ENCODE measurements around the gene TPSAB1. TPM values are rescaled to one million over a fixed set of nuclear protein-coding genes. Genes with fewer than 3 reads are reported as not detected.
"Not testable (repeated sequence)": the region's sequence is repeated elsewhere in the genome, so short reads cannot be mapped to it uniquely, and the experiment has no call there.

Gene TPSAB1
- total RNA-seq, 1 donor from 2014 or later = 4.1 TPM

DNA sequence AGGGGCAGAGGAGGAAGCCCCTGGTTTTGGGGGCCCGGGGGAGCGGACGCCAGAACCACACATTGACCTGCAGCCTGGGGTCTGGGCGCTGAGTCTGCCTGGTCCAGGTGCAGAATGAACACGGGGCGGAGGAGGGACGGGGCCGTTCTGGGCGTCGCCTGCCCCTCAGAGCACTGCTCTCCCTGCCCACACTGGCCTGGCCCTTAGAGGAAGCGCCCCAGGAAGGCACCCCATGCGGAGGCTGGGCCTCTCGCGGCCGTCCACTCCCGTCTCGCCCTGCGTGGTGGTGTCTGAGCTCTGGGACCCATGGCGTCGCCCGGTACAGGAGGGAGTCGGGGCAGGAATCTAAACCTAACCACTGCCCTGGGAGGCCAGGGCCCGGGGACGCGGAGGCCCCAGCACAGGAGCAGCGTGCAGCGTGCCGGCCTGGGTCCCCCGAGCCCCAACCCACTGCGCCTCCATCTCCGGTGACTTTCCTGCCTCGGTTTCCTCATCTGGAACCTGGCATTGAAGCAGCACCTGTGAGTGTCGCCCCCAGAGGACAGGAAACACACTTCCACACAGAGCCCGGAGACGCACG lies 19.7 kb downstream of the TPSAB1 start:
- intact Hi-C loops (cut with DNase I) = no loop called here
- DNase-seq (ENCODE audit: low spot score) = no peak

DNA sequence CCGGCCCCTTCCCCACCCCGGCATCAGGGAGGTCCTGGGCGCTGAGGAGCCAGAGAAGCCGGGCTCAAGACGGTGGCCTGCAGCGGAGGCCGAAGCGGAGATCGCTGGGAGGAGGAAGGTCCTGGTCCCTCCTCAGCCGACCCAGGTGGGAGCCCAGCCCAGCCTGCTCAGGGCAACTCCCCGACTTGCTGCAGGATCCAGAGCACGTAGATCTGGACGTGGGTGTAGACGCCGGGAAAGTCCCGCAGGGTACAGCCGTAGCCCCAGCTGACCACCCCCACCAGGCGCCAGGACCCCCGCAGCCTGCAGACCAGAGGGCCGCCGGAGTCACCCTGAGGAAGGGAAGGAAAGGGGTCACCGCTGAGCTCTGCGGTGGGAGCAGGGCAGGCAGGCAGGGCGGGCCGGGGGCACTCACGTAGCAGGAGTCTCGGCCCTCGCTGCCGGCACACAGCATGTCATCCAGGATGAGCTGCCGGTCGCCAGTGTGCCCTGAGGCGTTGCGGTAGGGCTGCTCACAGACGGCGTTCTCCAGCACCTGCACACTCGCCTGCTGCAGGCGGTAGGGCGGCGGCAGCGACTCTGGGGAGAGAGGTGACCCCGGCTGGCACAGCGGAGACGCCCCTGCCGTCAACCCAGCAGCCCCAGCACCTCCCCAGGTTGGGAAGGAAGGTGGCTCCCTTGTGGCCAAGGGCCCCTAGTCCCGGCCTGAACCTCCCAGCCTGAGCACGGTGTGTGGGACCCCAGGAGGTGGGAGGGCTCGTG lies 20.8 kb downstream of the TPSAB1 start:
- no peak for DNase-seq (ENCODE audit: low spot score)
- intact Hi-C loops (cut with DNase I) = no loop called here

DNA sequence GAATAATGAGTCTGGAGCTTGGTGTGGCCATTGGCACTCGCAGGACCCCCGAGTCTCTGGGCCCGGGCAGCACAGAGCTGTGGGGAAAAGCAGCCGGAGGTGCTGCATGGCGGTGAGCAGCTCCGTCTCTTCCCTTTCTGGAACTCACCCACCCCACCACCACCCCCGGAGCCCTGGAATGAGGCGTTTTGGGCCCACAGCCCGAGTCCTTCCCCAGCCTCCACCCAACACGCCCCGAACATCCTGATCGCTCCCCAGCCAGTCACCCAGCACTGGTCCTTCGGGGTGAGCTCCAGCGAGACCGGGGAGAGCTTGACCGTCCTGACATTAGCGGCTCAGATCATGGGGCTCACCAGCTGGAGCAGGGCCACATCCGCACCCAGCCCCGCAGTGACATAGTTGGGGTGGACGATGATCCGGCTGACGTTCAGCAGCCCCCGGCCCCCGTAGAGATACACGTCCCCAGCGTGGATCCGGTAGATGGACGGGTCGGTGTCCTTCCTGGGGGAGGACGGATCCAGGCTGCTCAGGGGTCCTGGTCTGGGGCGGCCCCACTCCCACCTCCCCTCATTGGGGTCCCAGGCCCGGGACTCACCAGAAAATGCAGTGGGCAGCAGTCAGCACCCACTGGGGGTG lies 21.8 kb downstream of the TPSAB1 start:
- intact Hi-C loops (cut with DNase I) = no loop called here
- no peak for DNase-seq (ENCODE audit: low spot score)

DNA sequence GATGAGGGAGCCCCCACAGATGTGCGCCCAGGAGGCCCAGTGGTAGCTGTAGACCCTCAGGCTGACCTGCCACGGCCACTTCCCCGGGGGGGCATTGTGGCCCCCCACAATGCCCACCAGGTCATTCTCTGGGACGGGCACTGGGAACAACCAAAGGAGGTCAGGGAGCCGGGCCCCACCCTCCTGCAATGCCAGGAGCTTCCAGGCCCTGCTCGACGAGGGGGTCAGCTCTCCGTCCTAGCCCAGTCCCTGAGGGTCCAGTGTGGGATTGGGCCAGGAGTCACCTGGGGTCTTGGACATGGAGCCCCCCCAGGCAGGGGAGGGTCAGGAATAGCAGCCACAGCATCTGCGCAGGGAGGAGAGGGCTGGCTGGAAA lies 22.3 kb downstream of the TPSAB1 start:
- no peak for DNase-seq (ENCODE audit: low spot score)
- intact Hi-C loops (cut with DNase I) = no loop called here

DNA sequence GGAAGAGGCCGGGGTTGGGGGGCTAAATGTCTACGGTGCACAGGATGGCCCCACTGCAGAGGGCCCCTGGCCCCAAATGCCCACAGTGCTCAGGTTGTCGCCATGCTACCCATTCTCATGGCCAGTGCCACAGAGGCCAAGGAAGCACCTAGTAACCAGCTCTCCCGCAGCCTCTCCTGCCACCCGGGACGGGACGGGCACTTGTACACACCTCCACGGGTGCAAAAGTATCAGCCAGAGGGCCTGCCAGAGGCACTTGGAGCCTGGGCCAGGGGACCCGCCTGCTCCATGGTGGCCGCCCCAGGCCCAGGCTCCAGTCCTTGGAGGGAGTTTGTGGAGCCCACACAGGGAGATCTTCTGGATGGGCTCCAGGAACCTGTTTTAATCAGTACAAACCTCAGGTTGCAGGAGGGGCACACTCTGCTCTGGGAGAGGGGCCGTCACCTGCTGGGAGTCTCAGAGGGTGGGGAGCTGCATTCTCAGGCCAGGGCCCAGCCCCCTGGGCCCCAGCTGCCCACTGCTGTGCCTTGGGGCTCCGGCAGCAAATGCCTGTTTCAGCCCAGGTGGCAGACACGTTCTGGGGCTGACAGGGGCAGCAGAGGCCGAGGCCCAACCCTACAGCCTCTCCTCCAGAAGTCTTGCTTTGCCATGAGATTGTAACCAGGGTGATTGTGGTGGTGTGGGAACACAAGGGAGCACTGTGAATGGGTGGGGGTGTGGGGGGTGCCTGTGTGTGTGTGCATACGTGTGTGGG lies 23.3 kb downstream of the TPSAB1 start:
- intact Hi-C loops (cut with DNase I) = no loop called here
- DNase-seq (ENCODE audit: low spot score) = no peak

DNA sequence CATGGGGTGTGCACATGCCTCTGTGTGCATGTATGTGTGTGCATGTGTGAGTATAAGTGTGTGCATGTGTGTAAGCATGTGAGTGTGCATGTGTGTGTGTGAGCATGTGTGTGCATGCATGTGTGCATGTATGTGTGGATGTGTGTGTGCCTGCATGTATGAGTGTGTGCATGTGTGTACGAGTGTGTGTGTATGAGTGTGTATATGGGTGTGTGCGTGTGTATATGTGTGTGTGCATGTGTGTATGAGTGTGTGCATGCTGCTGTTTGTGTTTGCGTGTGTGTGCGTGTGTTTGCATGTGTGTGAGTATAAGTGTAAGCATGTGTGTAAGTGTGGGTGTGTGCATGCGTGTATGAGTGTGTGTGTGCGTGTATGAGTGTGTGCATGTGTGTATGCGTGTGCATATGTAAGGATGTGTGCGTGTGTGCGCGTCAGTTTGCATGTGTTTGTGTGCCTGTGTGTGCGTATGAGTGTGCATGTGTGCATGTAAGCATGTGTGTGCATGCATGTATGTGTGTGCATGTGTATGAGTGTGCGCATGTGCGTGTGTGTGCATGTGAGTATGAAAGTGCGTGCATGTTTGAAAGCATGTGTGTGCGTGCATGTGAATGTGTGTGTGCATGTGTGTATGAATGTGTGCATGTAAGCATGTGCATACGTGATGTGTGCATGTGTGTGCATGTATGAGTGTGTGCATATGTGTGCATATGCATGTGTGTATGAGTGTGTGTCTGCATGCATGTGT lies 24.0 kb downstream of the TPSAB1 start:
- DNase-seq (ENCODE audit: low spot score) = no peak
- intact Hi-C loops (cut with DNase I) = no loop called here

DNA sequence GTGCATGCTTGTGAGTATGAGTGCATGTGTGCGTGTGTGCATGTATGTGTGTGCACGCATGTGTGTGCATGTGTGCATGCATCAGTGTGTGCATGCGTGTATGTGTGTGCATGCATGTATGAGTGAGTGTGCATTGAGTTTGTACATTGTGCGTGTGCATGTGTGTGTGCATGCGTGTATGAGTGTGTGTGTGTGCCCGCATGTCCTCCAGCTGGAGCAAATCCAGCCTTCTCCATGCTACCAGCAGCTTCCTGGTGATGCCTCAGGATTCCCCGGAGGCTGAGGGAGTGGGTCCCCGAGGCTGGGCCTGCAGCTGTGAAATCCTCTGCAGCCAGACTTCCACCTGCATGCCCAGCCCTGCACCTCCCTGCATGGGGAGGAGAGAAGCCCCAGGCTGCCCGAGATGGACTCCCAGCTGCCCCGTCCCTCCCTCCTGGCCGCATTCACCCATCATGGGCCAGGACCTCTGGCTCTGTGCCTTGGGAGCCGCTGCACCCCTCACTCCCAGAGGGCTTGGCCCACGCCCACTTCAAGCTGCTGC lies 24.7 kb downstream of the TPSAB1 start:
- intact Hi-C loops (cut with DNase I) = no loop called here
- no peak for DNase-seq (ENCODE audit: low spot score)

DNA sequence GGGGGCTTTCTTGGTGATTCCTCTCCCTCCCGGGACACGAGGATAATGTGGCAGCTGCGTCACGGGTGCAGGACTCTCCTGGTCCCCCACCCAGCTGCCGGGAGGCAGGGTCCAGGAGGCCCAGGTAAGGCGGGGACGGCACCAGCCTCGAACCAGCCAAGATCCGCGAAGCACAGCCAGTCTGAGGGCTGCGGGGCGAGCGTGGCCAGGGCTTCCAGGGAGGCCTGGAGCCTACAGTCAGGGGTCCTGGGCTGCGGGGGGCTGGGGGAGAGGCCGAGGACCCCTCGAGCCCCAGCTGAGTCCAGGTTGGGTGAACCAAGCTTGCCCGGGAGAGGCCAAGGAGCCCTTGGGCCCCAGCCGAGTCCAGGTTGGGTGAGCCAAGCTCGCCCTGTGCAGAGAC lies 25.3 kb downstream of the TPSAB1 start:
- intact Hi-C loops (cut with DNase I) = no loop called here
- no peak for DNase-seq (ENCODE audit: low spot score)

DNA sequence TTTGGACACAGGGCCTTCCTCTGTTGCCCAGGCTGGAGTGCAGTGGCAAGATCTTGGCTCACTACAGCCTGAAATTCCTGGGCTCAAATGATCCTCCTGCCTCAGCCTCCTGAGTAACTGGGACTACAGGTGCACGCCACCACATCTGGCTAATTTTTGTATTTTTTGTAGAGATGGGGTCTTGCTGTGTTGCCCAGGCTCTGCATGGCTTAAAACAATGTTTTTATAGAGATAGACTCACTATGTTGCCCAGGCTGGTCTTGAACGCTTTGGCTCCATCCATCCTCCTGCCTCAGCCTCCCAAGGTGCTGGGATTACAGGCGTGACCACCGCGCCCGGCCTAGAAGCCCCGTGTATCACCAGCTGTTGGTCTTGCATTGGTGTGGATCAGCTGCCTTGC lies 28.9 kb downstream of the TPSAB1 start:
- DNase-seq (ENCODE audit: low spot score); intact Hi-C loops (cut with DNase I): not testable (repeated sequence)

DNA sequence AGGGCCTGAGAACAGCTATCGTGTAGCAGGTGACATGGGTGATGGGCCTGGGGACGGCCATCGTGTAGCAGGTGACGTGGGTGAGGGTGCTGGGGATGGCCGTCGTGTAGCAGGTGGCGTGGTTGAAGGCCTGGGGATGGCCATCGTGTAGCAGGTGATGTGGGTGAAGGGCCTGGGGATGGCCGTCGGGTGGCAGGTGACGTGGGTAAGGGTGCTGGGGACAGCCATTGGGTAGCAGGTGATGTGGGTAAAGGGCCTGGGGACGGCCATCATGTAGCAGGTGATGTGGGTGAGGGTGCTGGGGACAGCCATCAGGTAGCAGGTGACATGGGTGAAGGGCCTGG lies 30.8 kb downstream of the TPSAB1 start:
- DNase-seq (ENCODE audit: low spot score) = no peak
- intact Hi-C loops (cut with DNase I) = loop anchor here (10.0 kb wide), 1 partner anchor 63 kb away; the partner anchor contains the start of gene BAIAP3

DNA sequence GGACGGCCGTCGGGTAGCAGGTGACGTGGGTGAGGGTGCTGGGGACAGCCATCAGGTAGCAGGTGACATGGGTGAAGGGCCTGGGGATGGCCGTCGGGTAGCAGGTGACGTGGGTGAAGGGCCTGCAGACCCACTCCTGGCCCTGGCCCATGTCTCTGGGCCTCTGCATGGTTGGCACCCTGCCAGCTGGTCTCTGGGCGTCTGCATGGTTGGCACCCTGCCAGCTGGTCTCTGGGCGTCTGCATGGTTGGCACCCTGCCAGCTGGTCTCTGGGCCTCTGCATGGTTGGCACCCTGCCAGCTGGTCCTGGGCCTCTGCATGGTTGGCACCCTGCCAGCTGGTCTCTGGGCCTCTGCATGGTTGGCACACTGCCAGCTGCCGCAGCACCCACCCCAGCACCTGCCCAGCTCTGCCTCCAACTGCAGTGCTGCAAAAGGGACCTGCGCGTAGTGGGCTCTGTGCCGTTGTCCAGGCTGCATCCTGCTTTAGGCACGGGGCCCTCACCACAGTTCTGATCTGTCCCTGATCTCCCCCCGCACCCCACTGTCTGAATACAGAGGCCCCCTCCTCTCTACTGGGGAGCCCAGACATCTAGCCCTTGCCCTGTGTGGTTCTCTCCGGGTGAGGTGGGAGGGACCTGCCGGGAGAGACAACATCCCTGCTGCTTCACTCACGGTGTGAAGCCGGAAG lies 31.4 kb downstream of the TPSAB1 start:
- intact Hi-C loops (cut with DNase I) = loop anchor here (10.0 kb wide), 1 partner anchor 63 kb away; the partner anchor contains the start of gene BAIAP3
- not testable (repeated sequence) for DNase-seq (ENCODE audit: low spot score)

DNA sequence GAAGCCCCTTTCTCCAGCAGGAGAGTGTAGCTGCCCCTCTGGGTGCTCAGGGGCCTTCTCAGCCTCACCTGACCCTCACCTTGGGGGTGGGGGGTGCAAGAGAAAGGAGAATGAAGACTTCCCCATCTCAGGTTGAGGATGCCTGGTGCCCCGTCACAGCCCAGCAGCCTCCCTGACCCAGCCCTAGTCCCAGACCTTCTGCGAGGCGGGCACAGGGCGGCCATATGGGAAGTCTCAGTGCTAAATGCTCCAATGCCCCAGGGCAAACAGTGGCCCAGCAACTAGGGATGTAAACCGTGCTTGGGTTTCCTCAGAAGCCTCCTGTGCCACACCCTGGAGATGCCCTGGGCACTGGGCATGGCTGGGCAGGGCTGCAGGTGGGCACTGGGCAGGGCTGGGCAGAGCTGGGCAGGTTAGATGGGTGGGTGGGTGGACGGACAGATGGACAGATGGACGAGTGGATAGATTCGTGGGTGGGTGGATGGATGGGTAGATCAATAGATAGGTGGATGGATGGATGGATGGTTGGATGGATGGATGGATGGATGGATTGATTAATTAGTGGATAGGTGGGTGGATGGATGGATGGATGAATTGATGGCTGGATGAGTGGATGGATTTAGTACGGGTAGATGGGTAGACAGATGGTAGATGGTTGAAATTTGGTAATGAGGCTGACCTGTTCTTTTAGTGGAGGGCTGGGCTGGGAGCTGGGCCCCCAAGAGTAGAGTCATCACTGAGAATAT lies 32.1 kb downstream of the TPSAB1 start:
- DNase-seq (ENCODE audit: low spot score) = no peak
- intact Hi-C loops (cut with DNase I) = loop anchor here (10.0 kb wide), 1 partner anchor 62 kb away; the partner anchor contains the start of gene BAIAP3

DNA sequence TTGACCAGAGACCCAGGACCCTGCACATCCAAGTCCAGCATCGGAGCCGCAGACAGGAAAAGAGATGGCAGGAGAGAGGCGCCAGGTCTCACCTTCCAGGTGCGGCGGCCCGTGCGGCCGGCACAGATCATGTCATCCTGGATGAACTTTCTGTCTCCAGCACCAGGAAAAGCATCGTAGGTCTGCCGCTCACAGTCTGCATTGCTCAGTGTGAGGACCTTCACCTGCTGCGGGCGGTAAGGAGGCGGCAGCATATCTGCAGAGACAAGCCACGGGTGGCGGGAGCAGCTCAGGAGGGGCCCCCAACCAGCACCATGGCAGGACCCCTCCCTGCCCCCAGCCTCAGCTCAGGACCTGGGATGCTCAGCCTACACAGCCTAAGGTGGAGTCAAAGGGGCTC lies 33.3 kb downstream of the TPSAB1 start:
- DNase-seq (ENCODE audit: low spot score) = no peak
- intact Hi-C loops (cut with DNase I) = loop anchor here (10.0 kb wide), 1 partner anchor 61 kb away; the partner anchor contains the start of gene BAIAP3

DNA sequence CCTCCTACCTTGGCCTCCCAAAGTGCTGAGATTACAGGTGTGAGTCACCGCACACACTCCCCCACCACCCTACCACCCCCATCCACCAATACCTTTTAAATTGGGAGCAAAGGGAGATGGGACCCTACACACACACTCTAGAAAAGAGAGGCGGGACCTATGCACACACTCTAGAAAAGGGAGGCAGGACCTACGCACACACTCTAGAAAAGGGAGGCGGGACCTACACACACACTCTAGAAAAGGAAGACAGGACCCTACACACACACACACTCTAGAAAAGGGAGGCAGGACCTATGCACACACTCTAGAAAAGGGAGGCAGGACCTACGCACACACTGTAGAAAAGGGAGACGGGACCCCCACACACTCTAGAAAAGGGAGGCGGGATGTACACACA lies 34.3 kb downstream of the TPSAB1 start:
- intact Hi-C loops (cut with DNase I) = loop anchor here (10.0 kb wide), 1 partner anchor 60 kb away; the partner anchor contains the start of gene BAIAP3
- no peak for DNase-seq (ENCODE audit: low spot score)

DNA sequence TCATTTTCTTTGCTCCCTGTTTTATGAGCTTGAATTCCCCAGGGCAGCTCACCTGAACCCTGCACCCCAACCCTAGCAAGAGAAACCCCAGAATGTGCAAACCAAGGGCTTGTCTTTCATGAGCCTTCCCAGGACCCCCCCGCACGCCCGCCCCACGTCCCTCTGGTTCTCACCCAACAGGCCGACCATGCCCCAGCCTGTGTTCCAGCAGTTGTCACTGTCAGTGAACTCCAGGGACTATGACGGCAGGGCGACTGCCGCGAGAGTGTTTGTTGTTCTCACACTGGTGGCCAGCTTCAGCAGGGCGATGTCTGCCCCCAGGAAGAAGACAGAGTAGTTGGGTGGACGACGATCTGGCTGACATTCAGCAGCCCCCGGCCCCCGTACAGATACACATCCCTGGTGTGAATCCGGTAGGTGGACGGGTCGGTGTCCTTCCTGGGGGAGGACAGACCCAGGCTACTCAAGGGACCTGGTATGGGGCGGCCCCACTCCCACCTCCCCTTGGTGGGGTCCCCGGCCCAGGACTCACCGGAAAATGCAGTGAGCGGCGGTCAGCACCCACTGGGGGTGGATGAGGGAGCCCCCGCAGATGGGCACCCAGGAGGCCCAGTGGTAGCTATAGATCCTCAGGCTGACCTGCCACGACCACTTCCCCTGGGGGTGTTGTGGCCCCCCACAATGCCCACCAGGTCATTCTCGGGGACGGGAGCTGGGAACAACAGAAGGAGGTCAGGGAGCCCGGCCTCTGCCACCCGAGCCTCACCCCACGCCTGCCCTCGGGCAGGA lies 35.5 kb downstream of the TPSAB1 start:
- DNase-seq (ENCODE audit: low spot score) = no peak
- intact Hi-C loops (cut with DNase I) = loop anchor here (10.0 kb wide), 1 partner anchor 59 kb away; the partner anchor contains the start of gene BAIAP3

DNA sequence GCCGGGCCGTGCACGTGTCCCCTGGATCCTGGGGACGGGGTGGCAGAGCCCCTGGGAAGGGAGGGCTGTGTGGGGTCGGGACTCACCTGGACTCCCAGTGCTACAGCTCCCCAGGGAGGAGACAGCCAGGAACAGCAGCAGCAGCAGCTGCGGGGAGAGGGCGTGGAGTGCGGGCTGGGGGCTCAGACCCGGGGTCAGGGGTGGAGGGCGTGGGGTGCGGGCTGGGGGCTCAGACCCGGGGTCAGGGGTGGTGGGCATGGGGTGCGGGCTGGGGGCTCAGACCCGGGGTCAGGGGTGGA lies 36.0 kb downstream of the TPSAB1 start:
- intact Hi-C loops (cut with DNase I) = loop anchor here (10.0 kb wide), 1 partner anchor 58 kb away; the partner anchor contains the start of gene BAIAP3
- DNase-seq (ENCODE audit: low spot score) = no peak

DNA sequence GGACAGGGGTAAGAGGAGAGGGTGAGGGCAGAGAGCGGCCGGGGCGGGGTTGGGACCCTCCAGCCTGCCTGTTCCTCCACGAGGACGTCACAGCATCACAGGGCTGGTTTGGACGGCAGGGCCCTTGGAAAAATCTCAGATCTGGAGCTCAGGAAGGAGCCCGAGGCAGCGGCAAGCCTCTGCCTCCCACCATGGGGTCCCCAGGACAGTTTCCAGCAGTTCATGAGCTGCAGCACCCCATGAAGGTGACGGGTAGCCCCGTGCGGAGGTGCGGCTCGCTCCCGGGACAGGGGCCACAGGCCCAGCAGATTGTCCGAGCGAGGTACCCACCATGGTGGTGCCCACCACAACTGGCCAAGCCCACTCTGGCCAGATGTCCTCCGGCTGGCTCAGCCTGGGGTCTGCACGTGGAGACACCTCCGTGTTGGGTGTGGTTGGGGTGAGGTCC lies 36.7 kb downstream of the TPSAB1 start:
- intact Hi-C loops (cut with DNase I) = loop anchor here (10.0 kb wide), 1 partner anchor 58 kb away; the partner anchor contains the start of gene BAIAP3

More for the DNA sequence above, 36.7 kb downstream of the TPSAB1 start:
- DNase-seq (ENCODE audit: low spot score) = no peak
